ENCODE data around the gene KCNAB2. TPM values are rescaled to one million over a fixed set of nuclear protein-coding genes. Genes with fewer than 3 reads are reported as not detected.

Gene KCNAB2
- total RNA-seq, 2 donors from 2014 or later, result 9.3 to 14.3 TPM

DNA sequence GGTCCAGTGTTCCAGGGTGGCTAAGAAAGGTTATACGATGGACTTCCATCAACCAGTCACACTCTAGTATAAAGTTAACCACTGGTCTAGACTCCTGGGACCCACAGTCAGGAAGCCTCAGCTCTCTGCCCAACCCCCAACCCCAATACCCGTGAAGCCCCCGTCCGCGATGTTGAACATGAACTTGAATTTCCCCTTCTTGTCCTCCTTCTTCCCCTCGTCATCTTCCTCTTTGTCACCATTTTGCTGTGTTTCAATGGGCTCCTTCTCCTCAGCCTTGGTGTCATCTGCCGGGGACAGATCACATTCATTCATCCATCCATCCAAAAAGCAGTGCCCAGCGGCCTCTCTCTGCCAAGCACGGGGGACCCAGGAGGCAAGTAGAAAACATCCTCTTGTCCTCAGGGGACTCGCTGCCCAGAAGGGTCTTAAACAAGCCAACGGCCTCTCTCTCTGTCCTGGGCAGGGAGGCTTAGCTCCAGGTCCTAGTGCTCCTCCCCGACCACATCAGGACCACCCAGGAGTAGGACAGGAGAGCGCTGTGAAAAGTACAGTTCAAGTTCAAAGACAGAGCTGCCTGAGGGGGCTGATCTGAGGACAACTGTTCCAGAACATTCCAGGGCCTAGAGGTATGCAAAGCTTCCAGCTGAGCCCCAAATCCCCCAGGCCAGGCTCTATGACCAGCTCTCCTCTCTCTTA lies 66.5 kb downstream of the KCNAB2 start:
- TF ChIP-seq, protein P1, sequence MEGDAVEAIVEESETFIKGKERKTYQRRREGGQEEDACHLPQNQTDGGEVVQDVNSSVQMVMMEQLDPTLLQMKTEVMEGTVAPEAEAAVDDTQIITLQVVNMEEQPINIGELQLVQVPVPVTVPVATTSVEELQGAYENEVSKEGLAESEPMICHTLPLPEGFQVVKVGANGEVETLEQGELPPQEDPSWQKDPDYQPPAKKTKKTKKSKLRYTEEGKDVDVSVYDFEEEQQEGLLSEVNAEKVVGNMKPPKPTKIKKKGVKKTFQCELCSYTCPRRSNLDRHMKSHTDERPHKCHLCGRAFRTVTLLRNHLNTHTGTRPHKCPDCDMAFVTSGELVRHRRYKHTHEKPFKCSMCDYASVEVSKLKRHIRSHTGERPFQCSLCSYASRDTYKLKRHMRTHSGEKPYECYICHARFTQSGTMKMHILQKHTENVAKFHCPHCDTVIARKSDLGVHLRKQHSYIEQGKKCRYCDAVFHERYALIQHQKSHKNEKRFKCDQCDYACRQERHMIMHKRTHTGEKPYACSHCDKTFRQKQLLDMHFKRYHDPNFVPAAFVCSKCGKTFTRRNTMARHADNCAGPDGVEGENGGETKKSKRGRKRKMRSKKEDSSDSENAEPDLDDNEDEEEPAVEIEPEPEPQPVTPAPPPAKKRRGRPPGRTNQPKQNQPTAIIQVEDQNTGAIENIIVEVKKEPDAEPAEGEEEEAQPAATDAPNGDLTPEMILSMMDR (IDR thresholded peaks at IDR 0.05), result no peak
- H3K27ac ChIP-seq, result no peak overlapping the region
- no peak overlapping the region for H3K4me3 ChIP-seq
- H3K4me1 ChIP-seq, result no peaks in the 10 kb centered on the region
- H3K27me3 ChIP-seq, result no peaks in the 10 kb centered on the region
- DNase-seq (ENCODE audit: low spot score), result no peak
- H3K36me3 ChIP-seq, result no peaks in the 10 kb centered on the region
- H3K9me3 ChIP-seq, result peaks cover 0 to 10% of the 10 kb centered on the region in 2 donors

DNA sequence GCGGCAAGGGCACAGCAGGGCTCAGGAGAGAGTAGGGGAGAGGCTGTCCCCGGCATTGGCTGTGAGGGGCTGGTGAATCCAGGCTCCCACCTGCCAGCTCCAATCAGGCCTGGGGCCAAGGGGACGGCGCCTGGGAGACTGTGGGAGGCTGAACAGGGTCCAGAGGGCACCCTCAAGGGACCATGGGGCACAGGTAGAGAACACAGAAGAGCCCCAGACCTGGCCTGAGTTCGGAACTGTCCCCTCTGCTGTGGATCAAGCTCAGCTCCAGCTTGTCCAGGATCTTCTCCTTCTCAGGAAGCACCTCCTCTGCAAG lies 67.0 kb downstream of the KCNAB2 start:
- TF ChIP-seq, protein P1 (IDR thresholded peaks at IDR 0.05), result no peak
- no peaks in the 10 kb centered on the region for H3K27me3 ChIP-seq
- no peaks in the 10 kb centered on the region for H3K36me3 ChIP-seq
- no peaks in the 10 kb centered on the region for H3K4me1 ChIP-seq
- no peak overlapping the region for H3K27ac ChIP-seq
- H3K4me3 ChIP-seq, result no peak overlapping the region
- DNase-seq (ENCODE audit: low spot score), result no peak
- peaks cover 0 to 15% of the 10 kb centered on the region in 2 donors for H3K9me3 ChIP-seq

DNA sequence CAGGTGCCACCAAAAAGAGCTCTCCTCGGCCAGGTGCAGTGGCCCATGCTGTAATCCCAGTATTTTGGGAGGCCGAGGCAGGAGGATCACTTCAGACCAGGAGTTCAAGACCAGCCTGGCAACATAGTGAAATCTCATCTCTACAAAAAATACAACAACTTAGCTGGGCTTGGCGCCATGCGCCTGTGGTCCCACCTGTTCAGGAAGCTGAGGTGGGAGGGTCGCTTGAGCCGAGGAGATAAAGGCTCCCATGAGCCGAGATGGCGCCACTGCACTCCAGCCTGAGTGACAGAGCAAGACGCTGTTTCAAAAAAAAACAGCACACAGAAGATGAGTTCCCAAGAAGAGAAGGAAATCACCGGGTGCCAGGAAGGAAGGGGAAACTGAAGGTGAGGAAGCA lies 67.4 kb downstream of the KCNAB2 start:
- H3K4me1 ChIP-seq, result no peaks in the 10 kb centered on the region
- no peak for DNase-seq (ENCODE audit: low spot score)
- H3K9me3 ChIP-seq, result peaks cover 0 to 17% of the 10 kb centered on the region in 2 donors
- H3K27ac ChIP-seq, result no peak overlapping the region
- H3K4me3 ChIP-seq, result no peak overlapping the region
- no peaks in the 10 kb centered on the region for H3K36me3 ChIP-seq
- no peaks in the 10 kb centered on the region for H3K27me3 ChIP-seq
- TF ChIP-seq, protein P1 (IDR thresholded peaks at IDR 0.05), result no peak

DNA sequence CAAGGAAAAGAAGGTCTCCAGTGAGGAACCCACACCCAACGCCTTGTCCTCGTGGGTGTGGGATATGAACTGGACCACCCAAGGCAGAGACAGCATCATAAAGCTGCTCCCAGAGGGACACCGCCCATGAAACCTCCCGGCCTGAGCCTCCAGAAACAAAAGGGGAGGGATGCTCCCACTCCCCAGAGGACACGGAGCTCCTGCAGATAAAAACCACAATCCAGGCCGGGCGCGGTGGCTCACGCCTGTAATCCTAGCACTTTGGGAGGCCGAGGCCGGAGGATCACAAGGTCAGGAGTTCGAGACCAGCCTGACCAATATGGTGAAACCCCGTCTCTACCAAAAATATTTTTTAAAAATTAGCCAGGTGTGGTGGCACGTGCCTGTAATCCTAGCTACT lies 68.1 kb downstream of the KCNAB2 start:
- no peaks in the 10 kb centered on the region for H3K4me1 ChIP-seq
- H3K27ac ChIP-seq, result no peak overlapping the region
- TF ChIP-seq, protein P1 (IDR thresholded peaks at IDR 0.05), result no peak
- DNase-seq (ENCODE audit: low spot score), result no peak
- H3K36me3 ChIP-seq, result no peaks in the 10 kb centered on the region
- peaks cover 0 to 17% of the 10 kb centered on the region in 2 donors for H3K9me3 ChIP-seq
- no peaks in the 10 kb centered on the region for H3K27me3 ChIP-seq
- no peak overlapping the region for H3K4me3 ChIP-seq

DNA sequence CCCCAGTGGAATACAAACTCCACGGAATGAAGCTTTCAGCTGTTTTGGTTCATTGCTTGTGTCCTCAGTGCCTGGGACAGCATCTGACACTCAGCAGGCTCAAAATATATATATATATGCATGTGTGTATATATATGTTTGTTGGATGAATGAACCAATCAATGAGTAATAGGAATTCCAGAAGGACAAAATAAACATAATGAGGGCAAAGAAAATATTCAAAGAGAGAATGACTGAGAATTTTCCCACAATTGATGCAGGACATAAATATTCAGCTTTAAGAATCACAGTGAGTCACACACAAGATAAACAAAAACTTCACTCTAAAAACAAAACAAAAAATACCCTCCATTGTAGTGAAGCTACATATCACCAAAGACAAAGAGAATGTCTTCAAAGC lies 70.4 kb downstream of the KCNAB2 start:
- TF ChIP-seq, protein P1 (IDR thresholded peaks at IDR 0.05), result no peak
- H3K9me3 ChIP-seq, result peaks cover 0 to 17% of the 10 kb centered on the region in 2 donors

DNA sequence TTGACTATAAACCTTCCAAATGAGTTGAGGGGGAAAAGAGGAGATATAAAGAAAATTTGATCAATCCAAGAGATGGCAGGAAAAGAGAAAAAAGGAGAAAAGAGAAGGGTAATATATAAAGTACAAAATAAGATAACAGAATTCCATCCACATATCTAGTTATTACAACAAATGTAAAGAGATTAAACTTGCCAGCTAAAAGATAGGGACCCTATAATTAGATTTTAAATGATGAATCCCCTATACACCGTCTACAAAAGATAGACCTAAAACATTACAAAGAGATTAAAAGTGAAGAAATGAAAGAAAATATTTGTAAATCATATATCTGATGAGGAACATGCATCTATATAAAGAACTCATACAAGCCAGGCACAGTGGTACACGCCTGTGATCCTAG lies 71.4 kb downstream of the KCNAB2 start:
- DNase-seq (ENCODE audit: low spot score), result no peak
- H3K4me1 ChIP-seq, result no peaks in the 10 kb centered on the region
- TF ChIP-seq, protein P1 (IDR thresholded peaks at IDR 0.05), result no peak

More for the DNA sequence above, 70.4 kb downstream of the KCNAB2 start:
- no peaks in the 10 kb centered on the region for H3K27me3 ChIP-seq
- no peaks in the 10 kb centered on the region for H3K4me1 ChIP-seq
- no peaks in the 10 kb centered on the region for H3K36me3 ChIP-seq
- H3K27ac ChIP-seq, result no peak overlapping the region
- no peak overlapping the region for H3K4me3 ChIP-seq
- no peak for DNase-seq (ENCODE audit: low spot score)

More for the DNA sequence above, 71.4 kb downstream of the KCNAB2 start:
- Histone ChIP-seq H3K9me3 (peaks cover 0 to 17% of the 10 kb centered on the region in 2 donors), H3K27ac (no peak overlapping the region), H3K36me3 (no peaks in the 10 kb centered on the region), H3K27me3 (no peaks in the 10 kb centered on the region), H3K4me3 (no peak overlapping the region)
